ENCODE measurements around the gene IL5RA. TPM values are rescaled to one million over a fixed set of nuclear protein-coding genes. Genes with fewer than 3 reads are reported as not detected.

IL5RA gene
- total RNA-seq, result under 1 TPM in 1 of 4 donors, not detected in 3; 0.10 TPM

- H3K4me3 ChIP-seq (ENCODE audit: low read depth, poor library complexity, severe bottlenecking), result no peak within 1 kb of the TSS
- intact Hi-C loops (cut with DNase I; ENCODE audit: low total_unique reads), result no loop called here
- TF ChIP-seq POLR2A (IDR thresholded peaks at IDR 0.05), result no peak
- no peak for TF ChIP-seq CTCF (IDR thresholded peaks at IDR 0.05)
- WGBS, 2 donors, result 32 to 41% methylated on average over 4 of the region's 4 CpGs
- no peak for DNase-seq (ENCODE audit: low spot score in 2 of 2)
Observed at GRCh38 chr3:3110299-3110630, at the start of gene IL5RA. Gene IL5RA, minus strand, starts transcription at chr3:3110374. Its CDS starts 5,390 bp downstream, at chr3:3104984.

GRCh38 chr3:3157484-3157883 lies 47.3 kb upstream of the IL5RA start:
- TF ChIP-seq POLR2A (IDR thresholded peaks at IDR 0.05) (no peak), CTCF (IDR thresholded peaks at IDR 0.05) (no peak)
- intact Hi-C loops (cut with DNase I; ENCODE audit: low total_unique reads), result no loop called here
- WGBS, 2 donors, result 86 to 93% methylated on average over 8 of the region's 8 CpGs
- H3K4me3 ChIP-seq (ENCODE audit: low read depth, poor library complexity, severe bottlenecking), result no peak overlapping the region
- DNase-seq (ENCODE audit: low spot score in 2 of 2), result no peak

- WGBS, 2 donors, result 91 to 94% methylated on average over 5 of the region's 5 CpGs
- no peak for DNase-seq (ENCODE audit: low spot score in 2 of 2)
- intact Hi-C loops (cut with DNase I; ENCODE audit: low total_unique reads), result no loop called here
Observed at GRCh38 chr3:3154879-3155610, 44.9 kb upstream of the IL5RA start.

GRCh38 chr3:3151513-3151912 lies 41.3 kb upstream of the IL5RA start:
- TF ChIP-seq POLR2A (IDR thresholded peaks at IDR 0.05) (no peak), CTCF (IDR thresholded peaks at IDR 0.05) (no peak)
- WGBS, 2 donors, result 76 to 81% methylated on average over 1 of the region's 1 CpG
- no peak for DNase-seq (ENCODE audit: low spot score in 2 of 2)
- intact Hi-C loops (cut with DNase I; ENCODE audit: low total_unique reads), result no loop called here
- H3K4me3 ChIP-seq (ENCODE audit: low read depth, poor library complexity, severe bottlenecking), result no peak overlapping the region

More at GRCh38 chr3:3154879-3155610, 44.9 kb upstream of the IL5RA start:
- no peak overlapping the region for H3K4me3 ChIP-seq (ENCODE audit: low read depth, poor library complexity, severe bottlenecking)
- TF ChIP-seq POLR2A (IDR thresholded peaks at IDR 0.05) (no peak), CTCF (IDR thresholded peaks at IDR 0.05) (no peak)

GRCh38 chr3:3149560-3149959 lies 39.4 kb upstream of the IL5RA start:
- TF ChIP-seq CTCF (IDR thresholded peaks at IDR 0.05), result no peak
- TF ChIP-seq POLR2A (IDR thresholded peaks at IDR 0.05), result no peak
- WGBS, 2 donors, result 86% methylated on average over 1 of the region's 1 CpG
- H3K4me3 ChIP-seq (ENCODE audit: low read depth, poor library complexity, severe bottlenecking), result no peak overlapping the region
- intact Hi-C loops (cut with DNase I; ENCODE audit: low total_unique reads), result no loop called here
- no peak for DNase-seq (ENCODE audit: low spot score in 2 of 2)

GRCh38 chr3:3145831-3146230 lies 35.7 kb upstream of the IL5RA start:
- intact Hi-C loops (cut with DNase I; ENCODE audit: low total_unique reads), result no loop called here
- WGBS, 2 donors, result 88 to 92% methylated on average over 8 of the region's 8 CpGs
- no peak overlapping the region for H3K4me3 ChIP-seq (ENCODE audit: low read depth, poor library complexity, severe bottlenecking)
- no peak for DNase-seq (ENCODE audit: low spot score in 2 of 2)
- TF ChIP-seq CTCF (IDR thresholded peaks at IDR 0.05) (no peak), POLR2A (IDR thresholded peaks at IDR 0.05) (no peak)
